Stimulated activated CD8-positive, alpha-beta memory T cell treated with anti-CD3 and anti-CD28 coated beads, Interleukin-4, amount 100 ng/mL, for 4 hours (primary cell): Measurements from ENCODE around the gene NHLH2.

Experiments
- DNase-seq, 2 donors: peaks; one replicate each; pipeline ENCODE4 v3.0.0-alpha.2; 2020; ENCODE audit warnings: low read depth in 2 of 2, low spot score in 1 of 2

The NHLH2 gene

DNA sequence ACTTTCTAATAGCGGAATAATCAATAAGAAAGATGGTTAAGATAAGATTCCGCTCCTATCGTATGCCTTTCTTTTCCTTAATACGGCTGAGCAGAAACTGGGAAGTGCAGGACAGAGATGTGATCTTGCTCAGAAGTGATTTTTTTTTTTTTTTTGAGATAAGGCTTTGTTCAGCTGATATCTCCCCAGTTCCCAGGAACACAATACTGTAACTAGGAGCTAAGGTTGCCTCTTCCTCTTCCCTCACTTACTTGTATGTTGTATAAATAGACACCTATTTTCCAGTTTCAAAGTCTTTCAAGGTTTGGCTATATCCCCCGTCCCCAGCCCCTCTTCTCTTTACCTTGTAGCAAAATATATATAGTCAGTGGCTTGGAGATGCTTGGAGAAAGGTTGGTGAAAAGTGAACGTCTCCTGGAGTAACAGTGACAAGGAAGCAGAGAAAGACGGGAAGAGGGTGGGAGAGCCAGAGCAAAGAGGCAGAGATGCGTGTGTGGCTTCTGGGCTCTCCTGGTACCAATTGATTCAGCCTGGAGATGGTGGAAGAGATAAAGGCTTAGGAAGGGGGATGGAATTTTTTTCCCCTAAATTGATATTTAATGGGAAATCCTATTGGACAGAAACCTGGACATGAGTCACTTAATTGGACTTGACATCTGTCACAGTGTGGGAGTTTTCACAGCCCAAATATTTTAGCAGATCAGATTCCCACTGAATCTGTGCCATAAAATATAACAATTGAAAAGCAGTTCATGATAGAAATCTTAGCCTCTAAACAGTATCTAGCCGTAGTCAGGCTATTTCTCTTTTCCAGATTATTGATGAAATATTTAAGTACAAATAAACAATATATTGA is at the start of gene NHLH2:
Gene NHLH2, minus strand, starts transcription at position 522 of the 856 bp plus-strand sequence. CDS start 2,754 bp downstream, outside the sequence.
- DNase-seq: no peak

- no peak for DNase-seq
Measured at GRCh38 chr1:115890580-115890979, 49.7 kb upstream of the NHLH2 start.

- no peak for DNase-seq
Measured at GRCh38 chr1:115888976-115889375, 48.0 kb upstream of the NHLH2 start.

DNA sequence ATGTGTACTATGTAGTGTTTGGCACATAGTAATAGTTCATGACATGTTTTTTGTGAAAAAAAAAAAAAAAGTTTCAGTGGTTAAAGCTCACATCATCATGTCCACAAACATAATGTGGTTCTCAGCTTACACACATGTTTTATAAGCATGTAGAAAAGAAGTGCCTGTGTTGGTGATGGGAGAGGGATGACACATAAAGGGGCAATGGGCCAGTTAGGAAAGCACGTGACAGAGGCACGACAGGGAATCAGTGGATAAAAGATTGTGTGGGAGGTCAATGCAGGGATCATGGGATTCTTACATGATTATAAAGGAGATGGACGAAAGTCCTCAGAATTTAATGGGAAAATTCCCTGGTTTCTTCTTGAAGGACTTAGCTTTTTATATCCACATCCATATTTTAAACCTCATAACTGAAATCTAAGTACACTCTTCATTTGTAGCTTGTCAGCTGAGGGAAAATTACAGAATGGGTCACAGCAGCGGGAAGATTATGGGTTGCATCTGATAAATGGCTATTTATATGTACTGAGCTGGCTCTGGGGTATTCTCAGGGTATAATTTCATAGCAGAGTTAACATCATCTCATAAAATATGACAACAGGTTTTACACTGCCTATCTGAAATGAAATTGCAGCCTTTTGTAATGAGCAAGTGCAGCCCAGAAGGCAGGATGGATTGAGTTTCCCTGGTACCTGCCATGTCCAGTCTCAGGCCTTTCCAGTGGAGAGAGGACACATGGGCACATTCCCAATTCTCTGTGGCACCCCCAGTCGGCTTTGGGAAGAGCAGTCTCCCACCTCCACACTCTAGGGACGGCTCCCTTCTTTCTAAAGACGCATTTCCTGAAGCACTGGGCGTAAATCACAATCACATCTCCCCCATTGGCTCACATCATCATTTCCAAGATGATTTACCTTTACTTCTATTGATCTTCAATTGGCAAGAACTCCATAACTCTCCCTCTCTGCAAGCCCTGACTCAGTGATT is 42.3 kb upstream of the NHLH2 start:
- DNase-seq: no peak

GRCh38 chr1:115880981-115881672 is 40.2 kb upstream of the NHLH2 start:
- no peak for DNase-seq

DNA sequence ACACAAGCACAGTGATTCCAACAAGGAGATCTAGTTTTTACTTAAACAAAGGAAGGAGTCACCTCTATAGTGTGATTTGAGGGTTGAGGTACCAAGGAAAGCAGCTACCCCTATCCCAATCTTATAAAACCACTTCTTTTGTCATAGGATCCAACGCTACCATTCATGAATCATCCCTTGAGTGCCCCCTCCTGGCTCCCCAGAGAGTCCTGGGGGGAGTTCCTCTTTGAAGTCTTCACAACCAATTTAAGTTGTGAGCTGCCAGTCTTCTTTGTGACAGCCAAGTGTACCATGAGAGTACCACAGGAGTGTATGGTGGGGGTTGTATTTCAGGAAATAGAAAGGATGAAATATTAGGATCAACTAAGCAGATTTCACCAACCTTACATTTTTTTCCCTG is 39.1 kb upstream of the NHLH2 start:
- no peak for DNase-seq

DNA sequence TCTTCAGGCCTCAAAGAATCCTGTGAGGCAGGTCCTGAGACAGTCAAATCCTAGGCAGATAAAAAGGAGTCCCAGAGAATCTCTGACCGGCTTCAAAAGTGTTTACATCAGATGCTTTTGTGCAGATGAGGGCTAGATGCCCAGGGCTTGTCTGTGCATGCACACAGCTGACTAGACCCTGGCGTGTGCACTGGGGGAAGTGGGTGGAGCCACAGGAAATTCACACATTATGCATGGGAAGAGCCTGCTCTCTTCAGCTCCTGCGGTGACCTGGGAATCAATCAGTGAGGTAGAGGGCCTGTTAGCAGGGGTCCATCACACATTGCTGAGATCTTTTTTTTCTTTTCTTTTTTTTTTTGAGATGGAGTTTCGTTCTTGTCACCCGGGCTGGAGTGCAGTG is 36.6 kb upstream of the NHLH2 start:
- no peak for DNase-seq

DNA sequence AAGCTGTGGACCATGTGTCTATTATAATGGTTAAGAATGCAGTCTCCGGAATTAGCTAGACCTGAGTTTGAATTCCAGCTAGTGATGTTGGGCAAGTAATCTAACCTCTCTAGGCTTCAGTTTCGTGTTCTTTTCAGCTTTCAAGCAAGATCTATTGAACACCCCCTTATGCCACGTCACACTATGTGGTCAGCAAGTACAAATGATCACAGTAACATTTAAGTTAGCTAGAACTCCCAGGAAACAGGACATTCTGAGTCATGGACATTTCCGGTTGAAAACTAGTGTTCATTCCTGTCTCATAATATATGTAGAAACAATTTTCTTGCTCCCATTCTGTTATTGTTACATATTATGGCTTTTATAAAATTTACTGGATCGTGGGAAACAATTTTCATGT is 34.0 kb upstream of the NHLH2 start:
- DNase-seq: no peak

- DNase-seq: no peak
Measured at GRCh38 chr1:115874497-115874896, 33.6 kb upstream of the NHLH2 start.

DNA sequence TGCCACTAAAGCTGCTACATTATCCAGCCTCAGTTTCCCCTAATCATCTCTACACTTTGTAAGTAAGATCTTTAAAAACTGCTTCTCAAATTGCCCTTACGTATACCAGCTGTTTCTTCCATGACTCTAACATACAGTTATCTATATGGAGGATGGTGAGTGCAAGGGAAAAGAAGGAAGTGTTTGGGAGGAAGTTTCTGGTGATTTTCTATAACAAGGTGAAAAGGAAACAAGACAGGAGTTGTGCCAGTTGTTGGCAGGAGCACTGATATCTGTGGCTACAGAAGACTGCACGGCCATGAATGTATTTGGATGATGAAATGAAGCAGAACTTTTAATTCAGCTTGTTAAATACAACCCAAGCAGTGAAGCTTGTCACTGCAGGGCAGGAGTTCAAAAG is 32.3 kb upstream of the NHLH2 start:
- DNase-seq: no peak

- DNase-seq: no peak
Measured at GRCh38 chr1:115869064-115869463, 28.1 kb upstream of the NHLH2 start.

GRCh38 chr1:115867216-115867615 is 26.3 kb upstream of the NHLH2 start:
- no peak for DNase-seq

DNA sequence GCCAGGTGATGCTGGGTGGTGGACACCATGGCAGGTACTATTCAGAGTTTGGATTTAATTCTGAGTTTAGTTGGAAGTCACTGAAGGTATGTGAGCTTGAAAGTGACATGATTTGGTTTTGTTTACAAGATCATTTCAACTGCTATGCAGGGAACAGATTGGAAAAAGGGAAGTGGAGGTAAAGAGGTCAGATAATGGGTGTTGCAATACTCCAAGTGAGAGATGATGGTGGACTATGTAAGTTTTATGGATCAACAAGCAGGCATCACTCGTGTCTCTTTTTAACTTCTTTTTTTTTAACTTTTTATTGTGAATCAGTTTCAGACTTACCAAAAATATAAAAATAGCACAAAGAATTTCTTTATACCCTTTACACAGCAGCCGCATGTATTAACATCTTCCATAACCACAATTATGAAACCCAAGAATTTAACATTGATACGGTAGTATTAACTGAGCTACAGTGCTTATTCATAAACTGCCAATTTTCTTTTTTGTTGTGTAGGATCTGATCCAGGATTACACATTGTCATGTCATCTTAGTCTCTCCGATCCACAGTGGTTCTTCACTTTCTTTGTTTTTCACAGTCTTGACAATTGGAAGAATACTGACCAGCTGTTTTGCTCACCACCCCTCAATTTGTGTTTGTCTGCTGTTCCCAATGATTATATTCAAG is 24.9 kb upstream of the NHLH2 start:
- DNase-seq: no peak

- DNase-seq: no peak
Measured at GRCh38 chr1:115862403-115862802, 21.5 kb upstream of the NHLH2 start.

- no peak for DNase-seq
Measured at GRCh38 chr1:115854005-115854404, 13.1 kb upstream of the NHLH2 start.

- no peak for DNase-seq
Measured at GRCh38 chr1:115850937-115851336, 10.0 kb upstream of the NHLH2 start.

DNA sequence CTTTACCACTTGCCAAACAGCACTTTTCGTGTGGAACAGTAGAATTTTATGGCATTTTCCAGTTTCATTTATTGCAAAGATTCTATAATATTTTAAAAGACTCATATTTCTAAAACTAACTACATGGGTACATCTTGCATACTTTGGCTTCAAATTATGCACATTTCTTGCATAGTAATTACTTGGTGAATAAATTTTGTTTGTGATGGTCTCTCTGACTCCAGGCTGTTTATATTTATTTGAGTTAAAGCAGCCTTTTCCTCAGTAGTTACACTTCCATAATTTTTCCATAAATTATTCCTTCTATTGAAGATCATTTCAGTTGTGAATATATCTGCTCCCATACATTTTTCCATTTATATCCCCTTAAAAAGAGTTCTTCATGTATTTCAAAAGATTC is 6.9 kb upstream of the NHLH2 start:
- no peak for DNase-seq

DNA sequence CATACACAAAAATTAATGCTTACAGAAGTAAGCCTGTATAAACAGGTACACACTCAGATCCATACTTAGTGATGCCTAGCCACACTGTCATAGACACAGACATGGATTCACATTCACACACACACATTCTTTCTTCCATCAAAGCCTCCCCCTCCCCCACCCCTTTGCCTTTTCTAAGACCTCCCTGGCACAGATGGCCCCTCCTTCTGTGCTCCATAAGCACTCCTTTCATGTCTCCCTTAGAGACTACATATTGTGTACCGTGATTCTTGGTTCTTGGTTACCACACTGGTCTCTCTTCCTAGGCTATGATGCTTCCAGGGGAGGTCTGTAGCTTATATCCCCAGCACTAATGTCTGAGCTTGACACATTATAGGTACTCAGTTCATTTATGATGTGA is 2.0 kb upstream of the NHLH2 start:
- no peak for DNase-seq

DNA sequence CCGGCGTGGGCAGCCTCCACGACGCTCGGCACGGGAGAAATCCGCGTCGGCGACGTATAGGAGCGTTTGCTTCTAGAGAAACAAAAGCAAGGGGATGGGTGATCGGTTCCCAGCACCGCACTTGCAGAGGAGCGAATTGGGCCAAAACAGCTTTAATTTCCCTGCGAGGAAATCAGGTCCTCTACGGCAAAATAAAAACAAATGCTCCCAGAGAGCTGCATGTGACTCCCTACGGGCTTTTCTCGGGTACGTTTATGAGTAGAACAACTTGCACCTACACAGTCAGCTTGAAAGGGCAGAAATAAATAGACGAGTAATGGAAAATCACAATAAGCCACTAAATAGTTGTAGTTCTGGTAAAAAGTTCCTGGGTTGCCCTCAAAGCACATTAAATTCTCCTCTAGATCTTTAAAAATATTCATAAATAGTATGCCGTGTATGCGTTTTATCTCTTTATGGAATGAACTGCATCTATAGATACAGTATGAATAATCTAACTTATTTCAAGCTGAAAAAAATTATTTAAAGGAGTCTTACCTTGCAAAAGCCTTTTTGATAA is 1.2 kb downstream of the NHLH2 start:
- DNase-seq: no peak

DNA sequence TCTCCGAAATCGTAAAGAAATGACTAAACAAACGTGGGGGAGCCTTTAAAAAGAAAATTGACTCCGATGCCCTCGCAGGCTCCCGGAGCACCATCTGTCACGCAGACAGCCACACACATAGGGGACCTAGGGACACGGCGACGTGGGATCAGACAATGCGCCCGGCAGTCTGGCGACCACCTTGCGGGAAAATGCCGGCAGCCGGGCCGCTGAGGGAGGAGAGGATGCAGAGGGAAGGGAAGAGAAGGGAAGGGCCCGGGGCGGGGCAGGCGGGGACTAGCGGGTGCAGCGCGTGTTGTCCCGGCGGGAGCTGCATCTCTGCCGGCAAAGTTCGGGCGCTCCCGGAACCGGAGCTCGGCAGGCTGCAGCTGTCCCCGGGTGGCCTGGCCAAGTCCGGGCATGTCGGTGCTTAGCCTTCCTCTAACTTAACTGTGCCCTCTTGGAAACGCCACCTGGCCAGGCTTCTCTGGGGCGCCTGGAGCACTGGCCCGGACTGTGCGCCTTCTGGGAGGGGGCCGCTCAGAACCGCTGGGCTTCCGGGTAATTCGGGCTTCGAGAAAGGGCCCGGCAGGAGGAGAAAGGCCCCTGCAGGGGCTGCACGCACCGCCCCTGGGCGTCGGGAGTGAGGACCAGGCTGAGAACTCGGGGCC is 1.8 kb downstream of the NHLH2 start:
- no peak for DNase-seq
